ENCODE results near the gene MACROD2. TPM values are rescaled to one million over a fixed set of nuclear protein-coding genes. Genes with fewer than 3 reads are reported as not detected.

MACROD2 gene
- total and polyA plus RNA-seq, 2 of the 4 experiments (the other 2 are of a cell fraction): not detected

- TF ChIP-seq NFE2L2 (IDR thresholded peaks at IDR 0.05; ENCODE audit: low read depth, low read length) (no peak), MAZ (IDR thresholded peaks at IDR 0.05; ENCODE audit: borderline replicate concordance, low read depth, low read length) (no peak), MXI1 (IDR thresholded peaks at IDR 0.05; ENCODE audit: borderline replicate concordance, low read depth, low read length) (no peak)
These were observed 804.4 kb downstream of the MACROD2 start (continued) for GRCh38 chr20:14799545-14800216.

GRCh38 chr20:14800707-14801425, 805.5 kb downstream of the MACROD2 start:
- no peak overlapping the region for H3K23ac ChIP-seq (ENCODE audit: low read depth, low read length)
- H3K27me3 ChIP-seq (ENCODE audit: control insufficient read depth, insufficient read depth, low read length): no peaks in the 10 kb centered on the region
- H2BK5ac ChIP-seq (ENCODE audit: low read depth, low read length, poor library complexity, severe bottlenecking): no peak overlapping the region
- H3K14ac ChIP-seq (replicated peaks; ENCODE audit: low read depth, low read length): no peak overlapping the region
- ATAC-seq (ENCODE audit: low read depth): no peak
- H2BK20ac ChIP-seq (ENCODE audit: low read depth, low read length): no peak overlapping the region
- WGBS, 2 experiments (ENCODE audit: extremely low coverage in 2 of 2, insufficient read length in 1 of 2): 35% methylated on average over 4 of the region's 7 CpGs; no CpG with 5 or more reads in 1 of the 2 experiments
- intact Hi-C loops (cut with micrococcal nuclease) (no loop called here), dilution Hi-C loops (cut with HindIII; ENCODE audit: low sequenced_read_pairs, unreplicated experiment) (no loop called here), in situ Hi-C loops (cut with MboI; ENCODE audit: low sequenced_read_pairs) (no loop called here)
- H3K9me1 ChIP-seq (ENCODE audit: insufficient read depth, low read length): no peaks in the 10 kb centered on the region
- no peak overlapping the region for H4K91ac ChIP-seq (ENCODE audit: insufficient read depth, low read depth, low read length)
- H3K9me3 ChIP-seq (ENCODE audit: control insufficient read depth, insufficient read depth, low read length): peaks cover 2% of the 10 kb centered on the region; the same call in 1 of the 2 replicates
- no peak overlapping the region for H4K8ac ChIP-seq (ENCODE audit: low read depth in 2 of 2, low read length in 2 of 2)
- H3K4me1 ChIP-seq (ENCODE audit: control insufficient read depth, insufficient read depth, low read length): no peaks in the 10 kb centered on the region
- H2BK120ac ChIP-seq (ENCODE audit: low read depth, low read length): no peak overlapping the region
- H3K27ac ChIP-seq (ENCODE audit: insufficient read depth, low read length): no peak overlapping the region
- H2BK15ac ChIP-seq (ENCODE audit: low read depth, low read length): no peak overlapping the region
- ChIA-PET CTCF (no interaction called here), POLR2A (ENCODE audit: unreplicated experiment) (no interaction called here)
- H3K18ac ChIP-seq (ENCODE audit: low read depth, low read length): no peak overlapping the region
- H4K20me1 ChIP-seq (ENCODE audit: insufficient read depth, low read length): no peaks in the 10 kb centered on the region
- H2AK5ac ChIP-seq (ENCODE audit: low read depth, low read length): no peak overlapping the region
- H3K36me3 ChIP-seq (ENCODE audit: control insufficient read depth, insufficient read depth, low read length): no peaks in the 10 kb centered on the region
- H3K4me3 ChIP-seq (ENCODE audit: insufficient read depth, low read depth, low read length): no peak overlapping the region
- H3K4ac ChIP-seq (ENCODE audit: low read depth, low read length): no peak overlapping the region
- DNase-seq: no peak
- no peak overlapping the region for H2AK9ac ChIP-seq (replicated peaks; ENCODE audit: low read depth, low read length, poor library complexity)
- no peak overlapping the region for H3K9ac ChIP-seq (ENCODE audit: low read depth, low read length)
- no peak overlapping the region for H2AFZ ChIP-seq (replicated peaks; ENCODE audit: low read length, poor library complexity)
- H3K79me1 ChIP-seq (ENCODE audit: low read depth in 1 of 2, low read length in 2 of 2): no peaks in the 10 kb centered on the region
- TF ChIP-seq ELK1 (IDR thresholded peaks at IDR 0.05; ENCODE audit: borderline replicate concordance, low read depth, low read length) (no peak), BHLHE40 (IDR thresholded peaks at IDR 0.05; ENCODE audit: low read depth, low read length) (no peak), RAD21 (IDR thresholded peaks at IDR 0.05; ENCODE audit: low read length) (no peak), CEBPB (IDR thresholded peaks at IDR 0.05; ENCODE audit: low read depth, low read length) (no peak), FOS (IDR thresholded peaks at IDR 0.05; ENCODE audit: low read depth, low read length) (no peak), MAFK (IDR thresholded peaks at IDR 0.05; ENCODE audit: low read depth, low read length) (no peak), MXI1 (IDR thresholded peaks at IDR 0.05; ENCODE audit: borderline replicate concordance, low read depth, low read length) (no peak), NFE2L2 (IDR thresholded peaks at IDR 0.05; ENCODE audit: low read depth, low read length) (no peak)
- H3K56ac ChIP-seq (ENCODE audit: extremely low read depth, insufficient read depth, low read length): no peak overlapping the region
- no peak overlapping the region for H3K4me2 ChIP-seq (ENCODE audit: low read depth, low read length)
- no peak overlapping the region for H4K5ac ChIP-seq (ENCODE audit: low read depth, low read length)
- no TSS peak for BruUV-seq (replicated peaks)

Measured in IMR-90 (cell line).